OCI-LY7 (cell line): ENCODE data around the gene SPATA45. TPM values are rescaled to one million over a fixed set of nuclear protein-coding genes. Genes with fewer than 3 reads are reported as not detected.
"Not testable (repeated sequence)": the region's sequence is repeated elsewhere in the genome, so short reads cannot be mapped to it uniquely, and the experiment has no call there.

Experiments
- BruUV-seq: library from RNA; stranded (reverse); fragments of 400-500 nt; replicated peaks from 2 replicates; lab custom pipeline; 2021; lab: Mats Ljungman, UMichigan
- CTCF ChIA-PET: fragments of 300-600 bp; sonication (Branson Sonifier 250); formaldehyde crosslinking; loops from one replicate; lab custom pipeline; 2022; ENCODE audit warnings: antibody characterized with exemption; ENCODE audit not compliant: unreplicated experiment; lab: Charles Lee
- POLR2A ChIA-PET: fragments of 300-600 bp; sonication (Branson Sonifier 250); formaldehyde crosslinking; loops from one replicate; lab custom pipeline; 2022; ENCODE audit warnings: antibody characterized with exemption; lab: Charles Lee
- DNase-seq: peaks from one replicate; pipeline ENCODE4 v3.0.0-alpha.2; 2015; ENCODE audit warnings: low spot score
- H2AFZ ChIP-seq: fragments of 200-600 bp; sonication (generic), shearing (Covaris generic); 2 replicates; pipeline ENCODE4 v1.6.1; 2014; ENCODE audit warnings: mild to moderate bottlenecking, antibody characterized with exemption, low read length, moderate library complexity
- H3K27ac ChIP-seq: fragments of 200-600 bp; sonication (generic); 2 replicates; pipeline ENCODE4 v1.5.1; 2014; ENCODE audit warnings: mixed run types, low read depth, mild to moderate bottlenecking, moderate library complexity, low read length, inconsistent platforms; ENCODE audit not compliant: poor library complexity, severe bottlenecking
- H3K36me3 ChIP-seq: fragments of 200-600 bp; sonication (generic); 2 replicates; pipeline ENCODE4 v1.6.1; 2014; ENCODE audit warnings: mild to moderate bottlenecking, antibody characterized with exemption, low read length, moderate library complexity, mixed read lengths; ENCODE audit not compliant: insufficient read depth
- H3K4me1 ChIP-seq: fragments of 200-600 bp; sonication (generic); 2 replicates; pipeline ENCODE4 v1.5.1; 2014; ENCODE audit warnings: mild to moderate bottlenecking, low read length; ENCODE audit not compliant: insufficient read depth, poor library complexity, severe bottlenecking
- H3K4me2 ChIP-seq: fragments of 200-600 bp; sonication (generic); 2 replicates; pipeline ENCODE4 v1.6.1; 2014; ENCODE audit warnings: mild to moderate bottlenecking, low read length
- H3K4me3 ChIP-seq: fragments of 200-600 bp; sonication (generic); 2 replicates; pipeline ENCODE4 v1.5.1; 2014; ENCODE audit warnings: mild to moderate bottlenecking, low read depth, low read length; ENCODE audit not compliant: poor library complexity, severe bottlenecking
- H3K79me2 ChIP-seq: fragments of 200-600 bp; sonication (generic); 2 replicates; pipeline ENCODE4 v1.6.1; 2016; ENCODE audit warnings: low read depth, mild to moderate bottlenecking, low read length, moderate library complexity, mixed read lengths; ENCODE audit not compliant: insufficient read depth
- H3K9me2 ChIP-seq: fragments of 200-600 bp; sonication (generic); 2 replicates; pipeline ENCODE4 v1.6.1; 2016; ENCODE audit warnings: mild to moderate bottlenecking, low read length, mixed read lengths; ENCODE audit not compliant: insufficient read depth
- H3K9me3 ChIP-seq: fragments of 200-600 bp; sonication (generic); 2 replicates; pipeline ENCODE4 v1.6.1; 2014; ENCODE audit warnings: mild to moderate bottlenecking, mixed run types, low read length, mixed read lengths
- H4K20me1 ChIP-seq: fragments of 200-600 bp; sonication (generic); 2 replicates; pipeline ENCODE4 v1.6.1; 2014; ENCODE audit warnings: mild to moderate bottlenecking, antibody characterized with exemption, low read length, moderate library complexity, mixed read lengths; ENCODE audit not compliant: insufficient read depth
- CTCF ChIP-seq: fragments of 200-600 bp; sonication (generic); conservative IDR thresholded peaks from 2 replicates; pipeline ENCODE4 v1.5.1; 2014; ENCODE audit warnings: mild to moderate bottlenecking, antibody characterized with exemption, low read length, moderate library complexity, mixed read lengths
- EZH2phosphoT487 ChIP-seq: fragments of 200-600 bp; sonication (generic); IDR thresholded peaks from 2 replicates; pipeline ENCODE4 v1.6.1; 2018; ENCODE audit warnings: low read depth, borderline replicate concordance, mild to moderate bottlenecking, mixed run types, antibody characterized with exemption, low read length, moderate library complexity, mixed read lengths
- intact Hi-C: fragments of 100-400 bp; cut with micrococcal nuclease; formaldehyde crosslinking; loops from one replicate; pipeline ENCODE4 v1.10.0; 2022; ENCODE audit not compliant: unreplicated experiment
- total RNA-seq, 2 experiments: library from RNA; depleted of rRNA in 1 of 2; stranded (reverse); fragments of >200 nt in 1 of 2; shearing (Covaris generic) in 1 of 2; gene quantifications; 2 replicates each; pipeline ENCODE4 v1.2.3, GENCODE V29; 2014 to 2022

The SPATA45 gene
- total RNA-seq, 2 experiments from 2014 or later: 0.74 to 0.82 TPM

DNA sequence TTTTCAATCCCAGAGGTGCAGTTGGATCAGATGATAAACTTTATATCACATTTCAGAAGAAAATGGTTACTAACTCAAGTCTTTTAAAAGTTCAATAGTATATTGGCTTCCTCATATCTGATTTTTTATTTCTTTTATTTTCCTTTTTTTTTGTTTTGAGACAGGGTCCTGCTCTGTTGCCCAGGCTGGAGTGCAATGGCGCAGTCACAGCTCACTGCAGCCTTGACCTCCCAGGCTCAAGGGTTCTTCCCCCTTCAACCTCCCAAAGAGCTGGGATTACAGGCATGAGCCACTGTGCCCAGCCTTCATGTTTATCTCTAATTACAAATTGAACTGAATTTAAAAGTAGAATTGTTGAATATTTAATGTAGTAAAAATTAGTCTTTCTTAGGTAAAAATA is 24.5 kb upstream of the SPATA45 start:
- no peak for TF ChIP-seq CTCF
- no peak for TF ChIP-seq EZH2phosphoT487
- intact Hi-C loops: no loop called here
- no peaks in the 10 kb centered on the region for H3K9me2 ChIP-seq
- POLR2A ChIA-PET: interaction anchor here (0.7 to 0.8 kb wide), 3 partner anchors 9 to 304 kb away, joined by 3 to 5 read pairs (median 4); no protein-coding TSS in a partner anchor
- H3K9me3 ChIP-seq: no peaks in the 10 kb centered on the region
- H2AFZ ChIP-seq: no peak overlapping the region
- no peaks in the 10 kb centered on the region for H4K20me1 ChIP-seq
- no TSS peak for BruUV-seq
- no peak for DNase-seq
- no peak overlapping the region for H3K4me3 ChIP-seq
- no peaks in the 10 kb centered on the region for H3K79me2 ChIP-seq
- H3K4me2 ChIP-seq: no peak overlapping the region
- CTCF ChIA-PET: interaction anchor here (0.6 kb wide), 1 partner anchor 14 kb away, joined by 3 read pairs; the partner anchor contains the start of gene FLVCR1
- H3K27ac ChIP-seq: no peak overlapping the region
- peaks cover 83% of the 10 kb centered on the region for H3K36me3 ChIP-seq
- H3K4me1 ChIP-seq: no peaks in the 10 kb centered on the region

DNA sequence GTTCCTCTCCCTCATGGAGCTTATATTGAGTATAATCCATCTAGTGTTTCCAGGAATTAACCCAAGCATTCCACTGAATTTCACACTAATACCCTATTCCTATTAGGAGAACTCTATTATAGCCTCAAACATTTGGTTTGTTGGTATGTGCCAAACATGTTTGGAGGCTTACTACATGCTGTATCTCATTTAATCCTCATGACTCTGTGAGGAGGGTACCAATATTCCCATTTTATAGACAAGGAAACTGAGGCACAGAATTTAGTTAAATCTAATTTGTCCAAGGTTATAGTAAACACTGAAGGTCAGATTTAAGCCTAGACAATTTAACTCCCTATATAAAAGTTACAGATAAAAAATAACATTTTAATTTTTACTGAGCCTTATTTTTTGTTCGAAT is 19.7 kb upstream of the SPATA45 start:
- peaks cover 2% of the 10 kb centered on the region for H3K4me1 ChIP-seq
- no peaks in the 10 kb centered on the region for H4K20me1 ChIP-seq
- peaks cover 19% of the 10 kb centered on the region for H3K79me2 ChIP-seq
- POLR2A ChIA-PET: interaction anchor here (0.6 kb wide), 1 partner anchor 68 kb away, joined by 3 read pairs; no protein-coding TSS in a partner anchor
- BruUV-seq: no TSS peak
- no peak overlapping the region for H3K27ac ChIP-seq
- H3K36me3 ChIP-seq: peaks cover 77% of the 10 kb centered on the region
- no peak overlapping the region for H3K4me3 ChIP-seq
- no peaks in the 10 kb centered on the region for H3K9me2 ChIP-seq
- no peak for DNase-seq
- H3K4me2 ChIP-seq: no peak overlapping the region
- intact Hi-C loops: no loop called here
- H3K9me3 ChIP-seq: peaks cover 4% of the 10 kb centered on the region; the same call in 1 of the 2 replicates
- H2AFZ ChIP-seq: no peak overlapping the region
- no peak for TF ChIP-seq CTCF
- no peak for TF ChIP-seq EZH2phosphoT487
- CTCF ChIA-PET: no interaction called here

DNA sequence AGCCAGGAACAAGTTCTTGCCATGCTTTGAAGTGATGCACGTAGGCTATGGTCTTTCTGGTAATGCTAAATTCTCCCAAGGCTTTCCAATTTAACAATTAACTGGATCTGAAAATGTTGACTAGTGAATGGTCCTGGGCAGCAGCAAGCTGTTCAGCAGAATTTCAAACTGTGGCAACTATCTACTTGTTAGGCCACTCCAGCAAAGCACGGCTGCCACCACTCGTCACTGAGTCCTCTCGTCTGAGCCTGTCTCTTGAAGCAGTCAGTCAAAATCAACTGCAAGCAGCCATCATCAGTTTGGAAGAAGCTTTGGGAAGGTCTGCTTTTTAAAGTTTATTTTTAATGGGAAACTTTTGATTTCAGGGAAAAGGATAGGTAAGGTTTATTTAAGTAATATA is 16.8 kb upstream of the SPATA45 start:
- CTCF ChIA-PET: no interaction called here
- DNase-seq: no peak
- intact Hi-C loops: no loop called here

GRCh38 chr1:212863345-212863744 is 15.9 kb upstream of the SPATA45 start:
- H4K20me1 ChIP-seq, H3K4me3 ChIP-seq, CTCF ChIA-PET, H3K27ac ChIP-seq, DNase-seq, H3K4me2 ChIP-seq, H2AFZ ChIP-seq, intact Hi-C loops, H3K9me2 ChIP-seq, BruUV-seq, H3K9me3 ChIP-seq: not testable (repeated sequence)
- peaks cover 23% of the 10 kb centered on the region for H3K4me1 ChIP-seq
- H3K79me2 ChIP-seq: peaks cover 56% of the 10 kb centered on the region
- peaks cover 65% of the 10 kb centered on the region for H3K36me3 ChIP-seq
- POLR2A ChIA-PET: interaction anchor here (0.5 to 1.6 kb wide), 4 partner anchors 8 to 94 kb away, joined by 4 to 6 read pairs (median 6); no protein-coding TSS in a partner anchor

More for the DNA sequence above, 16.8 kb upstream of the SPATA45 start:
- Histone ChIP-seq H3K27ac (no peak overlapping the region), H3K4me1 (peaks cover 23% of the 10 kb centered on the region), H3K36me3 (peaks cover 74% of the 10 kb centered on the region), H3K9me3 (peaks cover 6% of the 10 kb centered on the region; the same call in 1 of the 2 replicates), H3K9me2 (no peaks in the 10 kb centered on the region), H2AFZ (no peak overlapping the region), H3K79me2 (peaks cover 48% of the 10 kb centered on the region), H3K4me2 (no peak overlapping the region), H4K20me1 (no peaks in the 10 kb centered on the region), H3K4me3 (no peak overlapping the region)
- no peak for TF ChIP-seq CTCF
- no peak for TF ChIP-seq EZH2phosphoT487
- POLR2A ChIA-PET: interaction anchor here (0.6 to 0.7 kb wide), 2 partner anchors 43 to 150 kb away, joined by 3 read pairs; no protein-coding TSS in a partner anchor
- BruUV-seq: no TSS peak
